HG03066 (cell line): ENCODE measurements around the gene WNT7B.
"Not testable (repeated sequence)": the region's sequence is repeated elsewhere in the genome, so short reads cannot be mapped to it uniquely, and the experiment has no call there.

Source experiments
- ATAC-seq: cut with Tn5 transposase; IDR thresholded peaks from one replicate; pipeline ENCODE4 v1.9.1; 2021; ENCODE audit warnings: low read depth; ENCODE audit not compliant: unreplicated experiment

The WNT7B gene

GRCh38 chr22:46008836-46009596, 32.1 kb upstream of the WNT7B start:
- no peak for ATAC-seq

DNA sequence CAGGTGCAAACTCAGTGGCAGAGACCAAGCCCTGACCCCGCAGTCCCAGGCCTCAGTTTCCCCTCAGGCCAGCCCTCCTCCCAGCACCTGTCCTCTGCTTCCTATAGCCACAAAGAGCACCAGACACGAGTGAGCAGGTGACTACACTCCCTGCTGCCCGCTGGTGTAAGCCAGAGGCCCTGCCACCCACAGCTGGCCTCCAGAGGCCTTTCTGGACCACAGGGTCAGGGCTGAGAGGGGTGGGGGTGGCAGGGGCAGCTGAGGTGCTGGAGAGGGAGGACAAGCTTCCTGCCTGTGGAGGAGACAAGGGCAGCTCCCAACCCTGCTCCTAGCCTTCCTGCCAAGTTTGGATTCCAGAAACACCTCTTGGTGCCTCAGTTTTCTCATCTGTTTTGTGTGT, 31.3 kb upstream of the WNT7B start:
- ATAC-seq: no peak

DNA sequence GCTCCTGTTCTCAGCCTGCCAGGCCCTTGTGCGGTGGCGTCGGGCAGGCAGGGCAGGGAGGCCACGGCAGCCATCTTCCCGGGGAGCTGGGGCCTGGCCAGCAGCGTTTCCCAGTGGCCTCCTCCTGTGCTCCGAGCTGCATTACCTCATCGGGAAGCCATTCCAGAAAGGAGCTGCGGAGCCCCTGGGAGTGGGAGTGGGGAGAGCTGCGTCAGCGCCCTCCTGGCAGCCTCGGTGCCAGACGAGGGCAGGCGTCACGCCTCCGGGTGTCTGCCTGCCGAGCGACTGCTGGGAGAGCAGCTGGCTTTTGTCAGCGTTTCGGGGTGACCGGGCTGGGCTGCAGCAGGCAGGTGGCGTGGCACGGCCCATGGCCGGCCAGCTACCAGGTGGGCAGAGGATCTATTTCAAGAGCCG, 30.9 kb upstream of the WNT7B start:
- ATAC-seq: no peak

DNA sequence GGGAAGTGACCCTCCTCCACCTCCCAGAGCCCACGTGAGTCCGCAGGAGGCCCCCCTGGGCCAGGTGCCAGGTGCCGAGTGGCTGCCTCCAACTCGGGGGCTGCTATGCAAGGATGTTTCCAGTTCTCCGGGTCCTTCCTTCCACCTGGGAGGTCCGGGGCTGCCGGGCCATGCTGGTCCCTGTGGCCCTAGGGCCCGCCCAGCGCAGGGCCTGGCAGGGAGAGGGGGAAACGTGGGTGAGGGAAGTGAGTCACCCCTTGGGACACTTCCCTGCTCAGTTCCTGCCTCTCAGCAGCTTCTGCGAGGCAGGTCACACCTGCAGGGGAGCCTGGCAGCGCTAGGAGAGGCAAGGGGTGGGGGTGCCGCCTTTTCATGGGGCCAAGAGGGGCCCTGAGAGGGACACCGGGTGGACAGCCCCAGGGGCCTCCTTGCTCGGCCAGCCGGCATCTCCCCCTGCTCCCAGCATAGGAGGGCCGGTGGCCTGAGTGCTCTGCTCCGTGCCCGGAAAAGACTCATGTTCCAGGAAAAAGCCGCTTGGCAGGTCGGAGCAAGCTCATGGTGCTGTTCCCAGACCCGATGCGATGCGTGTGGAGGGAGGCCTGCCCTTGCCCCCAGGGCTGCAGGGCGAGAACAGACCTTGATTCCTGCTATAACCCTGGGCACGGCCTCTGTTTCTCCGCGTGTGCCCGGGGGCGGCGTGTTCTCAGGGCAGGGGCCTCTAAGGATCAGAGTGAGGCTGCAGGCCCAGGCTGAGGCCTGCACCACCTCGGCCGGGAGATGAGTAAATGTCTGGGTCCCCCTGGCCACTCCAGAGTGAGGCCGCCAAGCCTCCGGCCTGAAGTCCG, 30.3 kb upstream of the WNT7B start:
- ATAC-seq: no peak

GRCh38 chr22:46006379-46007002, 29.5 kb upstream of the WNT7B start:
- no peak for ATAC-seq

DNA sequence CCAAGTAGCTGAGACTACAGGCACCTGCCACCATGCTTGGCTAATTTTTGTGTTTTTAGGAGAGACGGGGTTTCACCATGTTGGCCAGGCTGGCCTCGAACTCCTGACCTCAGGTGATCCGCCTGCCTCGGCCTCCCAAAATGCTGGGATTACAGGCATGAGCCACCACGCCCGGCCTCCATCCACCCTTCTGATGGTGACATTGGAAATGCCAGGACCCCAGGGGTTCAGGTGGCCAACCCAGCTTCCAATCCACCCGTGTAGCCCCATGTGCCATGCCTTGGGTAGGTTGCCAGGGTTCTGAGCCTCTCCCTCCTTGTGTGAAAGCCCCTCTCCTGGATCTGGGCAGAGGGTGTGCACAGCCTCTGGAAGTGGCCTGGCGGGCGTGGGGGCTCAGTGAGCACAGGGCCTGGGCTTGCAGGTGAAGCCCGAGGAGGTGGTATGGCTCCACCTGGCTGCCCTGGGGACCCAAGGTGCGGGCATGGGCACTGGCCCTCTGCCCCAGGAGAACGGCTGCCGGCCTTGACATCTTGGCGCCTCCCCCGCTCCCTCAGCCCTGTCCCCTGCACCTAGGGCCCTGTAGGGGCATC, 28.2 kb upstream of the WNT7B start:
- ATAC-seq: not testable (repeated sequence)

DNA sequence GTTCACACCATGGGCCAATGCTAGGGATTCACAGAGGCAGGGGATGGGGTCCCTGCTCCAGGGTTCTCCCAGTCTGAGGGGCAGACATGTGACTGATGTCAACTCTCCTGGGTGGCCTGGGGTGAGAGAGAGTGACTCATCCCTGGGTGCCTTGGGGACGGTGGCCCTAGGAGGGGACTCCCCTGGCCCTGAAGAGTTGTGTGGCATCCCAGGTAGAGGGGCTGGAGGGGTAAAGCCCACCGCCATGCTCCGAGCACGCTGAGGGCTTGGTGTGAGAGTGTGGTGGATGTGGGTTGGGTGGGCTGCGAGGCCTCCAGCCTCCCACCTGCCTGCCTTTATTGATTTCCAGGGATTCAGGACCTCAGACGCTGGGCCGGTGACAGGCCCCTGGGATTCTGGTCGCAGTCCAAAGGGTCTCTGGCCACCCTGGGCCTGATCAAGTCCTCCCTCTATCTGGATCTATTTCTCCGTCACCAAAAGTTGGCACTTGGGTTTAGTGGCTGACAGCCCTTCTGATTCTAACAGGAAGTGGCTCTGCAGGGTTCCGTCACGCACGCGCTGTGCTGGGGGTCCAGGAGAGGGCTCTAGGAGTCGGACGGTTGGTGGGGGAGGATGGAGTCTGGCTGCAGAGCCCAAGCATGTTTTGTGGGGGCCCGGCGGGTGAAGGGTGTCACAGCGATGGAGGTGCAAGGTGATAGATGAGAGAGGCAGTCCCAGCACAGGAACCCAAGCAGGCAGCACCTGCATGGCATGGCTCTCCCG, 27.3 kb upstream of the WNT7B start:
- ATAC-seq: no peak

DNA sequence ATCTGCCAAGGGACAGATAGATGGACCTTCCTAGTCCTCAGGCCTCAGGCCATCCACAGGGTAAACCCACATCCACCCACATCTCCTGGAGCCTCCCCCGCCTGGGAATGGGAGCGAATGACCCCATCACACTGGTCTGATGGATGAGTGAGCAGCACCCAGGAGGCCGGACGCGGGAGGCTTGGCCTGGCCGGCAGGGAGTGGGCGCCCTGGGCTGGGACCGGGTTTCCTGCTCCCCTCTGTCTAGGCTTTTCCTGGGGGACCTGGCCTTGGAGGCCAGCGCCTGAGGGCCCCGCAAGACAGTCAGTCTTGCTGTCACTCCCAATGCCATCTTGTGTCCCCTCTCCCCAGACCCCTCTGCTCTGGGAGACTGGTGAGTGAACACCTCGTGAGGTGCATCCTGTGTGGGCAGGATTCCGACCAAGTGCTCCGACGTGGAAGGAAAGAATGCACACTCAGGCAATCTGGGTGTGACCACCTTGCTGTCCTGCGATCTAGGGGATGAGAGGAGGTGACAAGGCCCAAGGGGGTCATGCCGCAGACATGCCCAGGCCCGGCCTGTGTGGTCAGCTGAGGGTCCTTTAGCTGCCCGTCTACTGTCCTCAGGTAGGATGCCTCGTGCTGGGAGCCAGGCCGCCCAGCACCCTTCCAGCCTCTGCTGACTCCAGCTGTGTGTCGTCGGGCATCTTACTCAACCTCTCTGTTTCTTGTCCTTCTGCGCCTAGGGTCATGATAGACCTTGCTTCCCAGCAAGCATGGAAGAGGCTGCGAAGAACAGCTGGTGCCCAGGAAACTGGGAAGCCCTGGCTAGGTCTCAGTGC, 26.5 kb upstream of the WNT7B start:
- ATAC-seq: no peak

DNA sequence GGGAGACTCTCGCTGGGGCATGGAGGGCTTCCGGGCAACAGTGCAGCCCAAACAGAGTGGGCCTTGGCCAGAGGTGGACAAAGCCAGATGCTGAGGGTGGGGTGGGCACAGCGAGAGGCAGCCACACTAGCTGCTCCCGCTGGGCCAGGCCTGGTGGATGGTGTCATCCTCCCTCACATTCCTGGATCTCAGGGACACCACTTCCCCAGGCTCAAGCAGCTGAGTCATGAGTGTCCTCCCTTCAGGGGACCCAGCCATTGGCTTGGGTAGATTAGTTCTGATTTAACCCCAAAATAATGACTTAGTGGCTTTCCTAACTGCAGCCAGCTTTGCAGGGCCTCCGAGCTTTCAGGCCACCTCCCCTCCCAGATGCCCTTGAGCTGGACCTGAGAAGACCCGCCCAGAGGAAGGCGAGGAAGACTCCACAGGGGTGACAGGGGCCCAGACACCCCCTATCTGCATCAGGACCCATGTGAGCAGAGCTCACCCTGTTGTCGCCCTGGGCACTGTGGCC, 25.9 kb upstream of the WNT7B start:
- ATAC-seq: no peak

GRCh38 chr22:46001426-46002106, 24.6 kb upstream of the WNT7B start:
- ATAC-seq: no peak

GRCh38 chr22:46001046-46001425, 24.1 kb upstream of the WNT7B start:
- ATAC-seq: no peak

GRCh38 chr22:46000081-46001027, 23.4 kb upstream of the WNT7B start:
- ATAC-seq: no peak

DNA sequence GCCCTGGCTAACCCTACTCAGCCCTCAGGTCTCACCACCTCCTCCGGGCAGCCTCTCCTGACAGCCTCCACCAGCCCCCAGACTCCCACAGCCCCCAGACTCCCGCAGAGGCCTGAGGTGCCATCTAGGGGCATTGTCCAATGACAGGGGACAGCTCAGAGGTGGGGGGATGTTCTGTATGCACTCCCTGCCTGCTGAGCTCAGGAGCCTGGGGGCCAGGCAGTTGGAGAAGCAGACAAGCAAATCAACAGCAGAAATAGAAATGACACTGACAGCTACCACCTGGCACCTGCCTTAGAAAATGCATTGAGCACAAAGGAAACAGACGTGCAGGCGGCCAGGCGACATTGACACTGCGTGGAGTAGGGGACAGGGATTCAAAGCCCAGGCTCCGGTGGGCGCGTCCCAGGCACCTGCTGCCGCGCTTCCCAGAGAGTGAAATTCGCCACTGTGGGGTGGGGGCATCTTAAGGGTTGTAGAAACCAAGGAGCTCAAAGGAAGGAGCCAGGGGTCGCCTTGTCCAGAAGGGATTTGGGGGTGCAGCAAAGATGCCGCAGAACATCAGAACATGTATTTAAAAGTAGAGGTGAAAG, 22.5 kb upstream of the WNT7B start:
- no peak for ATAC-seq

- ATAC-seq: no peak
Measured at GRCh38 chr22:45998638-45999378, 21.8 kb upstream of the WNT7B start.

GRCh38 chr22:45997777-45998637, 21.0 kb upstream of the WNT7B start:
- ATAC-seq: no peak
